ENCODE data around the gene TARM1. TPM values are rescaled to one million over a fixed set of nuclear protein-coding genes. Genes with fewer than 3 reads are reported as not detected.
A peak's percentile ranks its signal among the peaks of the same experiment; 100 is the strongest.

Gene TARM1
- total and polyA plus RNA-seq, 2 experiments from 2014 or later: not detected

- ATAC-seq (no peak), DNase-seq (ENCODE audit: low spot score) (no peak)
- peaks cover 9% of the 10 kb centered on the region for H3K27me3 Mint-ChIP-seq (ENCODE audit: insufficient read depth, low read depth, poor library complexity)
- Histone ChIP-seq H3K27ac (ENCODE audit: low read depth) (no peak overlapping the region), H4K20me1 (replicated peaks; ENCODE audit: insufficient read depth) (no peaks in the 10 kb centered on the region), H2AFZ (0 out of 2 replicates have a peak overlapping the region, but pooled peaks have one; percentile 43), H3F3A (replicated peaks; ENCODE audit: low read depth) (peaks cover 5% of the 10 kb centered on the region), H3K4me3 (no peak overlapping the region), H3K79me2 (replicated peaks; ENCODE audit: insufficient read depth) (no peaks in the 10 kb centered on the region), H3K27me3 (ENCODE audit: insufficient read depth) (no peaks in the 10 kb centered on the region), H3K4me2 (no peak overlapping the region), H3K9me2 (ENCODE audit: insufficient read depth) (no peaks in the 10 kb centered on the region), H3K4me1 (ENCODE audit: insufficient read depth) (peaks cover 7% of the 10 kb centered on the region), H3K36me3 (ENCODE audit: insufficient read depth) (no peaks in the 10 kb centered on the region)
- H3K9me3 Mint-ChIP-seq: no peaks in the 10 kb centered on the region; the same call in 2 of the 3 replicates
- H3K27ac Mint-ChIP-seq: no peak overlapping the region
- TF ChIP-seq ZNF462 (CRISPR knock-in tag; IDR thresholded peaks at IDR 0.05): no peak
- TF ChIP-seq EZH2 (IDR thresholded peaks at IDR 0.05; ENCODE audit: low read depth, unreplicated experiment): no peak
- TF ChIP-seq REST (IDR thresholded peaks at IDR 0.05; ENCODE audit: unreplicated experiment): no peak
- TF ChIP-seq CREB1 (CRISPR knock-in tag; IDR thresholded peaks at IDR 0.05; ENCODE audit: low read depth): no peak
- no peak for TF ChIP-seq ZNF114 (CRISPR knock-in tag; IDR thresholded peaks at IDR 0.05)
- no peak for TF ChIP-seq POLR2AphosphoS5 (IDR thresholded peaks at IDR 0.05; ENCODE audit: low read depth)
- no peak for TF ChIP-seq ETS1 (IDR thresholded peaks at IDR 0.05)
- no peaks in the 10 kb centered on the region; the same call in 2 of the 3 replicates for H3K36me3 Mint-ChIP-seq (ENCODE audit: low read depth)
- no peak overlapping the region for H3K4me3 Mint-ChIP-seq
- peaks cover 22% of the 10 kb centered on the region for H3K4me1 Mint-ChIP-seq
Measured at GRCh38 chr19:54026656-54027055, 54.5 kb downstream of the TARM1 start.

Measured in GM23338 (cell line).